ENCODE measurements around the gene CLIP1. TPM values are rescaled to one million over a fixed set of nuclear protein-coding genes. Genes with fewer than 3 reads are reported as not detected.

Gene CLIP1
- total RNA-seq, 1 donor from 2014 or later: 70.0 TPM

- Histone ChIP-seq H4K20me1 (ENCODE audit: insufficient read depth, low read length) (peaks cover 34% of the 10 kb centered on the region), H3K36me3 (ENCODE audit: insufficient read depth, low read length) (no peaks in the 10 kb centered on the region), H3K27me3 (ENCODE audit: insufficient read depth, low read length) (no peaks in the 10 kb centered on the region), H3K4me1 (ENCODE audit: insufficient read depth, low read length) (peaks cover 19% of the 10 kb centered on the region), H3K27ac (ENCODE audit: low read depth, low read length) (peak overlapping the region; percentile 91), H3K9ac (ENCODE audit: low read length) (peak overlapping the region; percentile 97), H3K79me2 (ENCODE audit: insufficient read depth, low read length) (peaks cover 42% of the 10 kb centered on the region), H3K4me2 (ENCODE audit: low read length) (peak overlapping the region; percentile 97), H3K4me3 (ENCODE audit: insufficient read depth, low read depth, low read length) (peak overlapping the region; percentile 76), H2AFZ (ENCODE audit: low read depth, low read length) (peak overlapping the region; percentile 92), H3K9me3 (ENCODE audit: insufficient read depth, low read depth, low read length) (no peaks in the 10 kb centered on the region)
- no peaks in the 10 kb centered on the region for H3K27me3 Mint-ChIP-seq (ENCODE audit: low read depth, unreplicated experiment)
- TF ChIP-seq CTCF (IDR thresholded peaks at IDR 0.05; ENCODE audit: insufficient read depth, low read depth, low read length) (no peak), EZH2 (IDR thresholded peaks at IDR 0.05; ENCODE audit: insufficient read depth, low read length) (no peak)
- H3K9me3 Mint-ChIP-seq (ENCODE audit: unreplicated experiment): no peaks in the 10 kb centered on the region
- H3K27ac Mint-ChIP-seq (ENCODE audit: unreplicated experiment): peak overlapping the region; percentile 96
- FAIRE-seq (no peak), DNase-seq (ENCODE audit: low read depth) (peak; percentile 62)
- peaks cover 14% of the 10 kb centered on the region for H3K4me1 Mint-ChIP-seq (ENCODE audit: low read depth, unreplicated experiment)
- H3K36me3 Mint-ChIP-seq (ENCODE audit: low read depth, unreplicated experiment): no peaks in the 10 kb centered on the region
- H3K4me3 Mint-ChIP-seq (ENCODE audit: unreplicated experiment): peak overlapping the region; percentile 90
Observed at GRCh38 chr12:122422730-122423257, 325 bp upstream of the CLIP1 start.

DNA sequence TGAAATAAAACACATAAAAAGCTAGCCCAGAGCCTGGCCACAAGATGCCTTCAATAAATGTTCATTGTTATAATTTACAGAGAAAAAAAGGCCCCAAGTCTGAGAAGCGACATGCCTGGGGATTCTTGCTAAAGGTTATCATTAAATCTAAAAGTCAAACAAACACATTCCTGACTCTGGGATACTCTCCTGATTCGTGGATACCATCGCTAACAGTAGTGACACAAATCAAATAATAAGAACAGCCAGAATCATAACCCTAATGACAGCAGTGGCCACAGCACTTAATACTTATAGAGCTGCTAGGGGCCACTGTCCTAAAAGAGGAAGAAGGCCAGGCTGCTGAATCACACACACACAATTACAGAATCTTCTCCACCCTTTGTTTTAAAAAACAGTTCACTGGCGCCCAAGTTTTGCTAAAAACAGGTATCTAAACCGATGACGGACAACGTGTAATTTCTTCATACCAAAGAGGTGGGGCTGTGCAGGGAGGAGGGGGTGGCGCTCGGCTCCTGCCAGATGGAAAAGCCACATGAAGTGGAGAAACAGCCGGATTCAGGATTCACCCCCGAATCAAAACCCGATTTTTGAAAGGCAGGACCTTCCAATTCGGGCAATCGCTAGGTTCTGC is 1.2 kb downstream of the CLIP1 start:
- Histone ChIP-seq H3K27me3 (ENCODE audit: insufficient read depth, low read length) (no peaks in the 10 kb centered on the region), H3K9me3 (ENCODE audit: insufficient read depth, low read depth, low read length) (no peaks in the 10 kb centered on the region), H3K79me2 (ENCODE audit: insufficient read depth, low read length) (peaks cover 55% of the 10 kb centered on the region), H2AFZ (ENCODE audit: low read depth, low read length) (peak overlapping the region; percentile 70), H3K4me2 (ENCODE audit: low read length) (peak overlapping the region; percentile 97), H3K4me3 (ENCODE audit: insufficient read depth, low read depth, low read length) (peak overlapping the region; percentile 92), H3K4me1 (ENCODE audit: insufficient read depth, low read length) (peaks cover 19% of the 10 kb centered on the region), H3K9ac (ENCODE audit: low read length) (peak overlapping the region; percentile 97), H3K36me3 (ENCODE audit: insufficient read depth, low read length) (no peaks in the 10 kb centered on the region), H4K20me1 (ENCODE audit: insufficient read depth, low read length) (peaks cover 44% of the 10 kb centered on the region), H3K27ac (ENCODE audit: low read depth, low read length) (peak overlapping the region; percentile 95)
- DNase-seq (ENCODE audit: low read depth) (peak; percentile 52), FAIRE-seq (no peak)
- H3K27ac Mint-ChIP-seq (ENCODE audit: unreplicated experiment): peak overlapping the region; percentile 95
- H3K36me3 Mint-ChIP-seq (ENCODE audit: low read depth, unreplicated experiment): no peaks in the 10 kb centered on the region
- H3K4me1 Mint-ChIP-seq (ENCODE audit: low read depth, unreplicated experiment): peaks cover 16% of the 10 kb centered on the region
- H3K9me3 Mint-ChIP-seq (ENCODE audit: unreplicated experiment): no peaks in the 10 kb centered on the region
- H3K27me3 Mint-ChIP-seq (ENCODE audit: low read depth, unreplicated experiment): no peaks in the 10 kb centered on the region
- TF ChIP-seq EZH2 (IDR thresholded peaks at IDR 0.05; ENCODE audit: insufficient read depth, low read length) (no peak), CTCF (IDR thresholded peaks at IDR 0.05; ENCODE audit: insufficient read depth, low read depth, low read length) (no peak)
- peak overlapping the region; percentile 97 for H3K4me3 Mint-ChIP-seq (ENCODE audit: unreplicated experiment)
